ENCODE measurements around the gene DMRT3.

GRCh38 chr9:1007312-1007711, 30.9 kb downstream of the DMRT3 start:
- TF ChIP-seq GATA2 (IDR thresholded peaks at IDR 0.05; ENCODE audit: low read depth, low read length) (no peak), GATA3 (IDR thresholded peaks at IDR 0.05; ENCODE audit: low read depth, low read length) (no peak)
